ENCODE data around the gene ZFHX3. TPM values are rescaled to one million over a fixed set of nuclear protein-coding genes. Genes with fewer than 3 reads are reported as not detected.

ZFHX3 gene
- total and polyA plus RNA-seq, 2 donors (not counting 1 experiment from before 2014, with no cell fraction given) = 0.54 to 6.6 TPM

DNA sequence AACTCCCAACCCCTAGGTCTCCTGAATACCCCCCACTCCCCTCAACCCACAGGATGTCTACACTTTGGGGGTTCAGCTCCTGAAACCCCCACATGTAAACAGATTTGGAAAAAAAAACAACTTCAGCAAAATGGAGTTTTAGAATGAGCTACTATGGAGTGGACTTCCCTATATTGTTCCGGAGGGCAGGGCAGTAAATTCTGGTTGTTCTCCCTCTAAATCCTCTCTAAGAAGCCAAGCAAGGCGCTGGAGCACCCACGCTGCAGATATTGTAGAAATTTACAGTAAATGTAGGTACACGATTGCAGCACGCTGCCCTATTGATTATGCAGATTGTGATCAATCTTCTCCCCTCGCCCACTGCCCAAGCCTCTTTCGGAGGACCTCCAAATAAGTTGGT lies 8.5 kb upstream of the ZFHX3 start:
- Histone ChIP-seq H3K4me2 (replicated peaks; ENCODE audit: low read depth, low read length, poor library complexity, severe bottlenecking) (no peak overlapping the region), H3K4me3 (ENCODE audit: control extremely low read depth in 1 of 5, extremely low read depth in 1 of 5, insufficient read depth in 1 of 5, low read depth in 2 of 5, low read length in 4 of 5) (no peak overlapping the region), H3K36me3 (replicated peaks in 1 of 2; ENCODE audit: control extremely low read depth in 1 of 2, control insufficient read depth in 1 of 2, extremely low read depth in 1 of 2, insufficient read depth in 2 of 2, low read length in 1 of 2) (no peaks in the 10 kb centered on the region), H2AFZ (ENCODE audit: insufficient read depth, low read depth, low read length, poor library complexity, severe bottlenecking) (no peak overlapping the region), H3K4me1 (ENCODE audit: control insufficient read depth in 2 of 2, insufficient read depth in 2 of 2, low read length in 2 of 2) (peaks cover 16 to 21% of the 10 kb centered on the region in 2 donors), H4K20me1 (ENCODE audit: control insufficient read depth, insufficient read depth, low read length, poor library complexity, severe bottlenecking) (no peaks in the 10 kb centered on the region), H3K9ac (ENCODE audit: low read length) (no peak overlapping the region), H3K27ac (ENCODE audit: low read length in 2 of 2) (no peak overlapping the region), H3K9me3 (ENCODE audit: control extremely low read depth in 1 of 3, control insufficient read depth in 2 of 3, insufficient read depth in 1 of 3, low read length in 2 of 3) (no peaks in the 10 kb centered on the region), H3K27me3 (replicated peaks in 1 of 4; ENCODE audit: control extremely low read depth in 1 of 4, control insufficient read depth in 3 of 4, insufficient read depth in 4 of 4, low read length in 3 of 4) (peaks cover 0 to 17% (median 12%) of the 10 kb centered on the region in 4 experiments), H3K79me2 (ENCODE audit: control insufficient read depth, insufficient read depth, low read length) (no peaks in the 10 kb centered on the region)
- Mint-ChIP-seq H3K4me3 (no peak overlapping the region), H3K27ac (no peak overlapping the region), H3K27me3 (peaks cover 20% of the 10 kb centered on the region), H3K4me1 (peaks cover 16% of the 10 kb centered on the region), H3K9me3 (ENCODE audit: insufficient read depth) (no peaks in the 10 kb centered on the region)
- ChIA-PET CTCF (interaction anchor here (1.7 kb wide), 1 partner anchor 224 kb away, joined by 4 read pairs; no protein-coding TSS in a partner anchor), POLR2A (no interaction called here)
- TF ChIP-seq, protein P1, sequence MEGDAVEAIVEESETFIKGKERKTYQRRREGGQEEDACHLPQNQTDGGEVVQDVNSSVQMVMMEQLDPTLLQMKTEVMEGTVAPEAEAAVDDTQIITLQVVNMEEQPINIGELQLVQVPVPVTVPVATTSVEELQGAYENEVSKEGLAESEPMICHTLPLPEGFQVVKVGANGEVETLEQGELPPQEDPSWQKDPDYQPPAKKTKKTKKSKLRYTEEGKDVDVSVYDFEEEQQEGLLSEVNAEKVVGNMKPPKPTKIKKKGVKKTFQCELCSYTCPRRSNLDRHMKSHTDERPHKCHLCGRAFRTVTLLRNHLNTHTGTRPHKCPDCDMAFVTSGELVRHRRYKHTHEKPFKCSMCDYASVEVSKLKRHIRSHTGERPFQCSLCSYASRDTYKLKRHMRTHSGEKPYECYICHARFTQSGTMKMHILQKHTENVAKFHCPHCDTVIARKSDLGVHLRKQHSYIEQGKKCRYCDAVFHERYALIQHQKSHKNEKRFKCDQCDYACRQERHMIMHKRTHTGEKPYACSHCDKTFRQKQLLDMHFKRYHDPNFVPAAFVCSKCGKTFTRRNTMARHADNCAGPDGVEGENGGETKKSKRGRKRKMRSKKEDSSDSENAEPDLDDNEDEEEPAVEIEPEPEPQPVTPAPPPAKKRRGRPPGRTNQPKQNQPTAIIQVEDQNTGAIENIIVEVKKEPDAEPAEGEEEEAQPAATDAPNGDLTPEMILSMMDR (IDR thresholded peaks at IDR 0.05) = no peak
- TF ChIP-seq EZH2 (IDR thresholded peaks at IDR 0.05; ENCODE audit: borderline replicate concordance, insufficient read depth, low read depth, low read length, poor library complexity, severe bottlenecking) = no peak
- intact Hi-C loops (cut with micrococcal nuclease) = no loop called here
- ATAC-seq (ENCODE audit: low read depth) (no peak), DNase-seq (no peak)
- WGBS (ENCODE audit: insufficient coverage) = 80% methylated on average over 1 of the region's 7 CpGs

DNA sequence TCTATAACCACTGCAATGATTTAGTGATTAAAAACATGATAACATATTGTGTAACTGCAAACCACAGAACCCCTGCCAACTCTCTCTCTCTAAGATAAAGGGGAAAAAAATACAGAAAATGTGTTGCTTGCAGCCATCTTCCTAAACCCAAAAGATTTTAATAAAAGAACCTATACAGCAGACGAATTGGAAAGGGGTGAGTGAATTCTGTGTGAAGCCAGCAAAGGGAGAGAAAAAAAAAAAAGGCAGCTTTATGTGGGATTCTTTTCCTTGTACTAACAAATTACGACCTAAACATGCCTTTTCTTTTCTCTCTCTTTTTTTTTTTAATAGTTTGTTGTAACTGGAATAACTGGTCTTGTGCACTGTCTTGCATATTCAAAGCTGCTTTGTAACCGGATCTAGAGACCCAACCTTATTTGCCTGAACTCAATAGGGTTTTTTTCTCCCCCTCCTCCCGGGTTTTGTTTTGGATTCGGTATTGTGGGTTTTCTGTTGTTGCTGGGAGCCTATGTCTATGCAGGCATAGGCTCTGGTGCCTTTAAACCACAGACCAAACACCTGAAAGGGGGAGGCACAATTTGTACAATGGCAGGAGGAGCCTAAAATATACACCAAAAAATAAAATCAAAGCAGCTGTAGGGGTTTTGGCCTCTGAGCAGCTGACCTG lies 7.0 kb upstream of the ZFHX3 start:
- H3K9ac ChIP-seq (ENCODE audit: low read length) = no peak overlapping the region
- POLR2A ChIA-PET = no interaction called here

More for the DNA sequence above, 7.0 kb upstream of the ZFHX3 start:
- Mint-ChIP-seq H3K27ac (no peak overlapping the region), H3K27me3 (peaks cover 13% of the 10 kb centered on the region), H3K4me3 (no peak overlapping the region), H3K4me1 (peaks cover 16% of the 10 kb centered on the region), H3K9me3 (ENCODE audit: insufficient read depth) (no peaks in the 10 kb centered on the region)
- Histone ChIP-seq H2AFZ (ENCODE audit: insufficient read depth, low read depth, low read length, poor library complexity, severe bottlenecking) (no peak overlapping the region), H3K27me3 (replicated peaks in 1 of 4; ENCODE audit: control extremely low read depth in 1 of 4, control insufficient read depth in 3 of 4, insufficient read depth in 4 of 4, low read length in 3 of 4) (peaks cover 0 to 7% (median 2%) of the 10 kb centered on the region in 4 experiments), H3K36me3 (replicated peaks in 1 of 2; ENCODE audit: control extremely low read depth in 1 of 2, control insufficient read depth in 1 of 2, extremely low read depth in 1 of 2, insufficient read depth in 2 of 2, low read length in 1 of 2) (no peaks in the 10 kb centered on the region), H3K79me2 (ENCODE audit: control insufficient read depth, insufficient read depth, low read length) (no peaks in the 10 kb centered on the region), H4K20me1 (ENCODE audit: control insufficient read depth, insufficient read depth, low read length, poor library complexity, severe bottlenecking) (no peaks in the 10 kb centered on the region), H3K27ac (ENCODE audit: low read length in 2 of 2) (no peak overlapping the region), H3K4me1 (ENCODE audit: control insufficient read depth in 2 of 2, insufficient read depth in 2 of 2, low read length in 2 of 2) (peaks cover 16 to 21% of the 10 kb centered on the region in 2 donors), H3K4me3 (ENCODE audit: control extremely low read depth in 1 of 5, extremely low read depth in 1 of 5, insufficient read depth in 1 of 5, low read depth in 2 of 5, low read length in 4 of 5) (no peak overlapping the region), H3K4me2 (replicated peaks; ENCODE audit: low read depth, low read length, poor library complexity, severe bottlenecking) (no peak overlapping the region), H3K9me3 (ENCODE audit: control extremely low read depth in 1 of 3, control insufficient read depth in 2 of 3, insufficient read depth in 1 of 3, low read length in 2 of 3) (no peaks in the 10 kb centered on the region)
- no CpG with 5 or more reads among the region's 5 CpGs for WGBS (ENCODE audit: insufficient coverage)
- intact Hi-C loops (cut with micrococcal nuclease) = no loop called here
- CTCF ChIA-PET = interaction anchor here (1.1 kb wide), 1 partner anchor 222 kb away, joined by 3 read pairs; no protein-coding TSS in a partner anchor
- no peak for ATAC-seq (ENCODE audit: low read depth)
- DNase-seq = no peak
- TF ChIP-seq EZH2 (IDR thresholded peaks at IDR 0.05; ENCODE audit: borderline replicate concordance, insufficient read depth, low read depth, low read length, poor library complexity, severe bottlenecking) = no peak
- TF ChIP-seq, protein P1 (IDR thresholded peaks at IDR 0.05) = no peak

All from B cell (primary cell).